Endothelial cell of umbilical vein (primary cell): ENCODE measurements around the gene NFYA. TPM values are rescaled to one million over a fixed set of nuclear protein-coding genes. Genes with fewer than 3 reads are reported as not detected.

Experiments
- BruUV-seq: library from RNA; stranded (reverse); fragments of 400-500 nt; replicated peaks from 2 replicates; lab custom pipeline; 2021; lab: Mats Ljungman, UMichigan
- CTCF ChIA-PET: fragments of 300-600, 350-600 bp; sonication (Branson Sonifier 250); formaldehyde crosslinking; loops from one replicate; lab custom pipeline; 2021; ENCODE audit warnings: antibody characterized with exemption, inconsistent platforms; lab: Charles Lee
- POLR2A ChIA-PET: fragments of 300-600, 350-600 bp; sonication (Branson Sonifier 250); formaldehyde crosslinking; loops from one replicate; lab custom pipeline; 2021; ENCODE audit warnings: antibody characterized with exemption, inconsistent platforms; lab: Charles Lee
- DNase-seq: peaks from one replicate; pipeline ENCODE4 v3.0.0-alpha.2; 2011; ENCODE audit warnings: low read depth, low spot score
- FAIRE-seq: peaks from 2 replicates; lab custom pipeline; 2011; peaks lifted over from hg19 to GRCh38; lab: Jason Lieb, UNC
- H2AFZ ChIP-seq: 2 replicates; pipeline ENCODE4 v1.6.0; 2012; ENCODE audit warnings: low read depth, low read length, control low read depth, inconsistent platforms
- H3K27ac ChIP-seq: 2 replicates; pipeline ENCODE4 v1.5.1; 2011; ENCODE audit warnings: low read depth, mild to moderate bottlenecking, control low read depth, low read length, moderate library complexity; ENCODE audit not compliant: insufficient read depth
- H3K27me3 ChIP-seq, 2 experiments: 2 replicates each; pipeline versions ENCODE4 v1.6.0 to v1.6.1; 2011; ENCODE audit warnings: low read length in 2 of 2, mixed read lengths in 1 of 2; ENCODE audit not compliant: control insufficient read depth in 2 of 2, insufficient read depth in 2 of 2
- H3K36me3 ChIP-seq, 2 experiments: 2 replicates in 1 of 2; 3 replicates in 1 of 2; pipeline ENCODE4 v1.5.1; 2011; ENCODE audit warnings: low read length in 2 of 2, mild to moderate bottlenecking in 1 of 2, moderate library complexity in 1 of 2; ENCODE audit not compliant: control insufficient read depth in 2 of 2, insufficient read depth in 2 of 2; ENCODE audit errors: extremely low read depth in 1 of 2
- H3K4me1 ChIP-seq: 3 replicates; pipeline ENCODE4 v1.5.1; 2011; ENCODE audit warnings: mild to moderate bottlenecking, low read length; ENCODE audit not compliant: control insufficient read depth, insufficient read depth; ENCODE audit errors: extremely low read depth
- H3K4me2 ChIP-seq: 2 replicates; pipeline ENCODE4 v1.6.1; 2011; ENCODE audit warnings: low read length, control low read depth, mixed read lengths; ENCODE audit not compliant: insufficient read depth
- H3K4me3 ChIP-seq, 3 experiments: fragments of 200-600 bp in 1 of 3; sonication (generic), shearing (Covaris generic) in 1 of 3; replicated peaks in 1 of 3; 2 replicates each; pipeline ENCODE4 v1.5.1; 2011 to 2016; ENCODE audit warnings: control low read depth in 3 of 3, low read length in 3 of 3, mild to moderate bottlenecking in 2 of 3, inconsistent platforms in 1 of 3, low read depth in 1 of 3, moderate library complexity in 1 of 3; ENCODE audit not compliant: insufficient read depth in 1 of 3
- H3K79me2 ChIP-seq: 2 replicates; pipeline ENCODE4 v1.6.0; 2012; ENCODE audit warnings: low read length, inconsistent platforms; ENCODE audit not compliant: control insufficient read depth, insufficient read depth
- H3K9ac ChIP-seq: replicated peaks from 2 replicates; pipeline ENCODE3; 2011; ENCODE audit warnings: low read length, control low read depth; ENCODE audit not compliant: insufficient read depth; ENCODE audit errors: extremely low read depth
- H3K9me1 ChIP-seq: replicated peaks from 3 replicates; pipeline ENCODE4 v1.6.0; 2011; ENCODE audit warnings: mild to moderate bottlenecking, low read length; ENCODE audit not compliant: control insufficient read depth, insufficient read depth; ENCODE audit errors: extremely low read depth
- H3K9me3 ChIP-seq: replicated peaks from 2 replicates; pipeline ENCODE4 v1.5.1; 2012; ENCODE audit warnings: low read length, inconsistent platforms; ENCODE audit not compliant: control insufficient read depth, insufficient read depth
- H4K20me1 ChIP-seq: replicated peaks from 2 replicates; pipeline ENCODE3; 2011; ENCODE audit warnings: mild to moderate bottlenecking, low read length; ENCODE audit not compliant: control insufficient read depth, insufficient read depth; ENCODE audit errors: extremely low read depth
- CTCF ChIP-seq, 2 donors: IDR thresholded peaks; 1 replicate in 1 of 2; 2 replicates in 1 of 2; pipeline ENCODE4 v1.5.1; 2011; ENCODE audit warnings: low read length in 2 of 2, mild to moderate bottlenecking in 2 of 2, moderate library complexity in 2 of 2, control low read depth in 1 of 2, inconsistent platforms in 1 of 2, low read depth in 1 of 2; ENCODE audit not compliant: insufficient read depth in 1 of 2; ENCODE audit errors: extremely low read depth in 1 of 2
- EZH2 ChIP-seq: IDR thresholded peaks from 2 replicates; pipeline ENCODE4 v1.6.1; 2012; ENCODE audit warnings: borderline replicate concordance, low read depth, mild to moderate bottlenecking, moderate library complexity, low read length, inconsistent platforms; ENCODE audit not compliant: severe bottlenecking
- FOS ChIP-seq: IDR thresholded peaks from 2 replicates; pipeline ENCODE4 v1.6.1; 2011; ENCODE audit warnings: mild to moderate bottlenecking, low read length, moderate library complexity, borderline replicate concordance; ENCODE audit not compliant: insufficient read depth
- GATA2 ChIP-seq: IDR thresholded peaks from 2 replicates; pipeline ENCODE4 v1.7.0; 2011; ENCODE audit warnings: low read depth, mild to moderate bottlenecking, moderate library complexity, mixed read lengths, low read length; ENCODE audit not compliant: insufficient read length, insufficient read depth
- JUN ChIP-seq: IDR thresholded peaks from 2 replicates; pipeline ENCODE4 v1.6.1; 2011; ENCODE audit warnings: borderline replicate concordance, low read depth; ENCODE audit not compliant: insufficient read length, insufficient read depth
- MAX ChIP-seq: IDR thresholded peaks from 2 replicates; pipeline ENCODE4 v1.6.1; 2011; ENCODE audit not compliant: insufficient read depth, insufficient read length
- MYC ChIP-seq: IDR thresholded peaks from one replicate; pipeline ENCODE4 v1.6.1; 2011; ENCODE audit warnings: mild to moderate bottlenecking, low read depth, low read length
- POLR2A ChIP-seq: IDR thresholded peaks from 2 replicates; pipeline ENCODE4 v1.6.1; 2012; ENCODE audit warnings: low read depth, mild to moderate bottlenecking, control low read depth, low read length
- POLR2AphosphoS5 ChIP-seq: IDR thresholded peaks from 2 replicates; pipeline ENCODE4 v1.6.1; 2012; ENCODE audit warnings: low read depth, mild to moderate bottlenecking, control low read depth, low read length, moderate library complexity; ENCODE audit not compliant: insufficient read depth
- dilution Hi-C: fragments of 300-500 bp; cut with MboI; formaldehyde crosslinking; loops from one replicate; pipeline ENCODE4 v1.15.0; 2019; ENCODE audit warnings: low sequenced_read_pairs; ENCODE audit not compliant: extremely low pct_ligation_motif_present
- intact Hi-C: fragments of 100-400 bp; cut with micrococcal nuclease; formaldehyde crosslinking; loops from one replicate; pipeline ENCODE4 v1.10.0; 2022
- polyA plus RNA-seq, 4 experiments: library from polyadenylated mRNA; depleted of rRNA in 3 of 4; stranded (reverse) in 3 of 4; unstranded in 1 of 4; fragments of >200 nt; gene quantifications; 2 replicates each; pipeline versions ENCODE4 v1.2.1 to v1.2.3, GENCODE V29; 2011 to 2012; ENCODE audit warnings: missing spikeins in 1 of 4
- total RNA-seq: library from RNA; stranded (reverse); gene quantifications from 2 replicates; pipeline ENCODE4 v1.2.3, GENCODE V29; 2021

The NFYA gene
- total and polyA plus RNA-seq, 2 donors (not counting 3 experiments of a cell fraction or from before 2014, with no cell fraction given) = 13.1 to 29.0 TPM

GRCh38 chr6:41051873-41052272 is 20.9 kb upstream of the NFYA start:
- Histone ChIP-seq H3K4me2 (no peak overlapping the region), H3K4me1 (peaks cover 5% of the 10 kb centered on the region), H3K27me3 (peaks cover 0 to 3% of the 10 kb centered on the region in 2 experiments), H3K9ac (no peak overlapping the region), H3K36me3 (no peaks in the 10 kb centered on the region), H3K4me3 (no peak overlapping the region), H3K9me1 (no peaks in the 10 kb centered on the region), H2AFZ (no peak overlapping the region), H3K27ac (no peak overlapping the region), H3K9me3 (no peaks in the 10 kb centered on the region), H4K20me1 (no peaks in the 10 kb centered on the region), H3K79me2 (no peaks in the 10 kb centered on the region)
- intact Hi-C loops (no loop called here), dilution Hi-C loops (no loop called here)
- BruUV-seq = no TSS peak
- DNase-seq = no peak
- TF ChIP-seq FOS (no peak), JUN (no peak), EZH2 (no peak), MYC (no peak), MAX (no peak), GATA2 (no peak), CTCF (IDR thresholded peaks at IDR 0.05; ENCODE audit: extremely low read depth in 1 of 2, insufficient read depth in 1 of 2, low read depth in 1 of 2, low read length in 2 of 2) (no peak), POLR2A (no peak), POLR2AphosphoS5 (no peak)
- FAIRE-seq = no peak
- ChIA-PET CTCF (interaction anchor here (2.1 kb wide), 1 partner anchor 24 kb away, joined by 5 read pairs; no protein-coding TSS in a partner anchor), POLR2A (no interaction called here)
